K562 (cell line): ENCODE measurements around the gene SLC24A3. TPM values are rescaled to one million over a fixed set of nuclear protein-coding genes. Genes with fewer than 3 reads are reported as not detected.

ENCODE experiments used
- CBX3 ChIP-seq, 2 experiments: IDR thresholded peaks; 1 replicate in 1 of 2; 2 replicates in 1 of 2; pipeline ENCODE4 v1.6.1; 2012; ENCODE audit warnings: inconsistent platforms in 2 of 2, low read length in 2 of 2, borderline replicate concordance in 1 of 2, control low read depth in 1 of 2
- MTF1 ChIP-seq: fragments of 250-450 bp; sonication (Bioruptor Pico); IDR thresholded peaks from 2 replicates; pipeline ENCODE4 v1.9.0; 2021; ENCODE audit warnings: moderate library complexity, mild to moderate bottlenecking, inconsistent platforms, borderline replicate concordance
- NR3C1 ChIP-seq: sonication (generic); formaldehyde crosslinking; IDR thresholded peaks from 2 replicates; pipeline ENCODE4 v1.8.1; 2022; ENCODE audit warnings: missing genetic modification reagents
- ZBTB12 ChIP-seq: fragments of 250-450 bp; sonication (Bioruptor Pico); IDR thresholded peaks from 2 replicates; pipeline ENCODE4 v1.4.0; 2020
- ZNF3 ChIP-seq: fragments of 250-450 bp; sonication (Bioruptor Pico); IDR thresholded peaks from 2 replicates; pipeline ENCODE4 v1.5.0; 2021; ENCODE audit warnings: mild to moderate bottlenecking, moderate library complexity
- polyA plus RNA-seq, 8 experiments: library from polyadenylated mRNA; depleted of rRNA in 4 of 8; stranded (reverse) in 5 of 8; unstranded in 3 of 8; fragments of >200 nt; fragmentation: Nextera tagmentation in 2 of 8; fragmentation: Illumina TruSeq in 1 of 8; extraction: Ambion mirVana in 2 of 8; extraction: Trizol in 1 of 8; gene quantifications; 2 replicates each; pipeline versions ENCODE4 v1.2.1 to v1.2.3, GENCODE V29; 2011 to 2014; ENCODE audit warnings: inconsistent platforms in 1 of 8, missing spikeins in 1 of 8
- total RNA-seq, 7 experiments: library from RNA; depleted of rRNA in 6 of 7; stranded (reverse); fragments of >200 nt in 6 of 7; fragmentation: Illumina TruSeq in 2 of 7; extraction: Trizol in 2 of 7; gene quantifications; 2 replicates each; pipeline versions ENCODE4 v1.2.1 to v1.2.3, GENCODE V29; 2011 to 2021; ENCODE audit warnings: low replicate concordance in 1 of 7
- TF ChIP-seq, protein P1 (sequence below): fragments of 450-650 bp; IDR thresholded peaks from 2 replicates; pipeline ENCODE4 v1.6.1; 2016; ENCODE audit warnings: mild to moderate bottlenecking, moderate library complexity

Gene SLC24A3
- total and polyA plus RNA-seq, 9 of the 15 experiments (the other 6 are each of a cell fraction or from before 2014, with no cell fraction given) = not detected

GRCh38 chr20:19625426-19625825, 413.0 kb downstream of the SLC24A3 start (continued):
- TF ChIP-seq, protein P1, sequence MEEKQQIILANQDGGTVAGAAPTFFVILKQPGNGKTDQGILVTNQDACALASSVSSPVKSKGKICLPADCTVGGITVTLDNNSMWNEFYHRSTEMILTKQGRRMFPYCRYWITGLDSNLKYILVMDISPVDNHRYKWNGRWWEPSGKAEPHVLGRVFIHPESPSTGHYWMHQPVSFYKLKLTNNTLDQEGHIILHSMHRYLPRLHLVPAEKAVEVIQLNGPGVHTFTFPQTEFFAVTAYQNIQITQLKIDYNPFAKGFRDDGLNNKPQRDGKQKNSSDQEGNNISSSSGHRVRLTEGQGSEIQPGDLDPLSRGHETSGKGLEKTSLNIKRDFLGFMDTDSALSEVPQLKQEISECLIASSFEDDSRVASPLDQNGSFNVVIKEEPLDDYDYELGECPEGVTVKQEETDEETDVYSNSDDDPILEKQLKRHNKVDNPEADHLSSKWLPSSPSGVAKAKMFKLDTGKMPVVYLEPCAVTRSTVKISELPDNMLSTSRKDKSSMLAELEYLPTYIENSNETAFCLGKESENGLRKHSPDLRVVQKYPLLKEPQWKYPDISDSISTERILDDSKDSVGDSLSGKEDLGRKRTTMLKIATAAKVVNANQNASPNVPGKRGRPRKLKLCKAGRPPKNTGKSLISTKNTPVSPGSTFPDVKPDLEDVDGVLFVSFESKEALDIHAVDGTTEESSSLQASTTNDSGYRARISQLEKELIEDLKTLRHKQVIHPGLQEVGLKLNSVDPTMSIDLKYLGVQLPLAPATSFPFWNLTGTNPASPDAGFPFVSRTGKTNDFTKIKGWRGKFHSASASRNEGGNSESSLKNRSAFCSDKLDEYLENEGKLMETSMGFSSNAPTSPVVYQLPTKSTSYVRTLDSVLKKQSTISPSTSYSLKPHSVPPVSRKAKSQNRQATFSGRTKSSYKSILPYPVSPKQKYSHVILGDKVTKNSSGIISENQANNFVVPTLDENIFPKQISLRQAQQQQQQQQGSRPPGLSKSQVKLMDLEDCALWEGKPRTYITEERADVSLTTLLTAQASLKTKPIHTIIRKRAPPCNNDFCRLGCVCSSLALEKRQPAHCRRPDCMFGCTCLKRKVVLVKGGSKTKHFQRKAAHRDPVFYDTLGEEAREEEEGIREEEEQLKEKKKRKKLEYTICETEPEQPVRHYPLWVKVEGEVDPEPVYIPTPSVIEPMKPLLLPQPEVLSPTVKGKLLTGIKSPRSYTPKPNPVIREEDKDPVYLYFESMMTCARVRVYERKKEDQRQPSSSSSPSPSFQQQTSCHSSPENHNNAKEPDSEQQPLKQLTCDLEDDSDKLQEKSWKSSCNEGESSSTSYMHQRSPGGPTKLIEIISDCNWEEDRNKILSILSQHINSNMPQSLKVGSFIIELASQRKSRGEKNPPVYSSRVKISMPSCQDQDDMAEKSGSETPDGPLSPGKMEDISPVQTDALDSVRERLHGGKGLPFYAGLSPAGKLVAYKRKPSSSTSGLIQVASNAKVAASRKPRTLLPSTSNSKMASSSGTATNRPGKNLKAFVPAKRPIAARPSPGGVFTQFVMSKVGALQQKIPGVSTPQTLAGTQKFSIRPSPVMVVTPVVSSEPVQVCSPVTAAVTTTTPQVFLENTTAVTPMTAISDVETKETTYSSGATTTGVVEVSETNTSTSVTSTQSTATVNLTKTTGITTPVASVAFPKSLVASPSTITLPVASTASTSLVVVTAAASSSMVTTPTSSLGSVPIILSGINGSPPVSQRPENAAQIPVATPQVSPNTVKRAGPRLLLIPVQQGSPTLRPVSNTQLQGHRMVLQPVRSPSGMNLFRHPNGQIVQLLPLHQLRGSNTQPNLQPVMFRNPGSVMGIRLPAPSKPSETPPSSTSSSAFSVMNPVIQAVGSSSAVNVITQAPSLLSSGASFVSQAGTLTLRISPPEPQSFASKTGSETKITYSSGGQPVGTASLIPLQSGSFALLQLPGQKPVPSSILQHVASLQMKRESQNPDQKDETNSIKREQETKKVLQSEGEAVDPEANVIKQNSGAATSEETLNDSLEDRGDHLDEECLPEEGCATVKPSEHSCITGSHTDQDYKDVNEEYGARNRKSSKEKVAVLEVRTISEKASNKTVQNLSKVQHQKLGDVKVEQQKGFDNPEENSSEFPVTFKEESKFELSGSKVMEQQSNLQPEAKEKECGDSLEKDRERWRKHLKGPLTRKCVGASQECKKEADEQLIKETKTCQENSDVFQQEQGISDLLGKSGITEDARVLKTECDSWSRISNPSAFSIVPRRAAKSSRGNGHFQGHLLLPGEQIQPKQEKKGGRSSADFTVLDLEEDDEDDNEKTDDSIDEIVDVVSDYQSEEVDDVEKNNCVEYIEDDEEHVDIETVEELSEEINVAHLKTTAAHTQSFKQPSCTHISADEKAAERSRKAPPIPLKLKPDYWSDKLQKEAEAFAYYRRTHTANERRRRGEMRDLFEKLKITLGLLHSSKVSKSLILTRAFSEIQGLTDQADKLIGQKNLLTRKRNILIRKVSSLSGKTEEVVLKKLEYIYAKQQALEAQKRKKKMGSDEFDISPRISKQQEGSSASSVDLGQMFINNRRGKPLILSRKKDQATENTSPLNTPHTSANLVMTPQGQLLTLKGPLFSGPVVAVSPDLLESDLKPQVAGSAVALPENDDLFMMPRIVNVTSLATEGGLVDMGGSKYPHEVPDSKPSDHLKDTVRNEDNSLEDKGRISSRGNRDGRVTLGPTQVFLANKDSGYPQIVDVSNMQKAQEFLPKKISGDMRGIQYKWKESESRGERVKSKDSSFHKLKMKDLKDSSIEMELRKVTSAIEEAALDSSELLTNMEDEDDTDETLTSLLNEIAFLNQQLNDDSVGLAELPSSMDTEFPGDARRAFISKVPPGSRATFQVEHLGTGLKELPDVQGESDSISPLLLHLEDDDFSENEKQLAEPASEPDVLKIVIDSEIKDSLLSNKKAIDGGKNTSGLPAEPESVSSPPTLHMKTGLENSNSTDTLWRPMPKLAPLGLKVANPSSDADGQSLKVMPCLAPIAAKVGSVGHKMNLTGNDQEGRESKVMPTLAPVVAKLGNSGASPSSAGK = no peak
- TF ChIP-seq NR3C1 (CRISPR knock-in tag) (no peak), ZNF3 (CRISPR knock-in tag) (no peak), MTF1 (CRISPR knock-in tag) (no peak), CBX3 (IDR thresholded peaks at IDR 0.05; ENCODE audit: borderline replicate concordance in 1 of 2, low read length in 2 of 2) (no peak), ZBTB12 (CRISPR knock-in tag) (no peak)
